Measurements from ENCODE around the gene ARFRP1.
"Not testable (repeated sequence)": the region's sequence is repeated elsewhere in the genome, so short reads cannot be mapped to it uniquely, and the experiment has no call there.

Gene ARFRP1

GRCh38 chr20:63653041-63653973, 54.5 kb downstream of the ARFRP1 start, which contains the start of gene STMN3:
TSS of gene STMN3 (minus strand) at chr20:63653424. CDS start at chr20:63653345, 79 bp downstream.
- peak; percentile 86 to 99 (median 97) for DNase-seq

- peak in 2 of 3 experiments; percentile 67 to 70 for DNase-seq
Observed at GRCh38 chr20:63652192-63652980, 55.4 kb downstream of the ARFRP1 start.

- DNase-seq = peak in 1 of 3 experiments; percentile 64
Observed at GRCh38 chr20:63651942-63652191, 55.9 kb downstream of the ARFRP1 start.

GRCh38 chr20:63650486-63650885, 57.3 kb downstream of the ARFRP1 start:
- DNase-seq = not testable (repeated sequence)

GRCh38 chr20:63648895-63649589, 58.7 kb downstream of the ARFRP1 start:
- DNase-seq = peak in 2 of 3 experiments; percentile 30 to 58

All from NCI-H1417 (cell line).